SK-N-DZ (cell line): ENCODE results near the gene UNC13B.

Source experiments
- DNase-seq: peaks from one replicate; pipeline ENCODE4 v3.0.0-alpha.2; 2015; ENCODE audit warnings: low spot score

Gene UNC13B

GRCh38 chr9:35424356-35425352 is 262.8 kb downstream of the UNC13B start:
- no peak for DNase-seq

GRCh38 chr9:35426627-35427026 is 264.8 kb downstream of the UNC13B start:
- no peak for DNase-seq

- DNase-seq, result no peak
Observed at GRCh38 chr9:35431467-35431866, 269.7 kb downstream of the UNC13B start.

GRCh38 chr9:35432076-35432475 is 270.3 kb downstream of the UNC13B start:
- no peak for DNase-seq

- DNase-seq, result no peak
Observed at GRCh38 chr9:35436933-35437332, 275.1 kb downstream of the UNC13B start.

- no peak for DNase-seq
Observed at GRCh38 chr9:35446012-35446411, 284.2 kb downstream of the UNC13B start.

- DNase-seq, result no peak
Observed at GRCh38 chr9:35448496-35448895, 286.7 kb downstream of the UNC13B start.

GRCh38 chr9:35452481-35452880 is 290.7 kb downstream of the UNC13B start:
- no peak for DNase-seq

- no peak for DNase-seq
Observed at GRCh38 chr9:35453786-35454185, 292.0 kb downstream of the UNC13B start.
